Activated B cell treated with CpG ODN at 0.5 μM for 24 hours (primary cell): ENCODE data around the gene MTO1. TPM values are rescaled to one million over a fixed set of nuclear protein-coding genes. Genes with fewer than 3 reads are reported as not detected.
"Not testable (repeated sequence)": the region's sequence is repeated elsewhere in the genome, so short reads cannot be mapped to it uniquely, and the experiment has no call there.

Experiments used
- ATAC-seq: fragments of 200-7000 bp; cut with Tn5 transposase; one replicate; pipeline ENCODE4 v1.10.0; 2021; ENCODE audit warnings: low read depth, mild to moderate bottlenecking, moderate library complexity
- CTCF ChIA-PET: fragments of 350-600 bp; sonication (Branson Sonifier 250); formaldehyde crosslinking; loops from one replicate; lab custom pipeline; 2021; ENCODE audit warnings: antibody characterized with exemption; lab: Charles Lee
- POLR2A ChIA-PET: fragments of 350-600 bp; sonication (Branson Sonifier 250); formaldehyde crosslinking; loops from one replicate; lab custom pipeline; 2021; ENCODE audit warnings: antibody characterized with exemption; lab: Charles Lee
- DNase-seq: peaks from one replicate; pipeline ENCODE4 v3.0.0; 2022
- H3K27ac Mint-ChIP-seq: one replicate; pipeline ENCODE4 v1.8.0; 2020; ENCODE audit warnings: mixed read lengths
- H3K27me3 Mint-ChIP-seq: one replicate; pipeline ENCODE4 v1.8.0; 2021; ENCODE audit warnings: mixed read lengths
- H3K36me3 Mint-ChIP-seq: one replicate; pipeline ENCODE4 v1.8.0; 2021; ENCODE audit warnings: low read depth, mixed read lengths
- H3K4me1 Mint-ChIP-seq: one replicate; pipeline ENCODE4 v1.8.0; 2021; ENCODE audit warnings: mixed read lengths
- H3K4me3 Mint-ChIP-seq: one replicate; pipeline ENCODE4 v1.8.0; 2020; ENCODE audit warnings: mild to moderate bottlenecking, mixed read lengths
- H3K9me3 Mint-ChIP-seq: one replicate; pipeline ENCODE4 v1.8.0; 2020; ENCODE audit warnings: mixed read lengths
- intact Hi-C: fragments of 100-400 bp; cut with micrococcal nuclease; formaldehyde crosslinking; loops from one replicate; pipeline ENCODE4 v1.15.1; 2024
- total RNA-seq: library from RNA; stranded (reverse); gene quantifications from 2 replicates; pipeline ENCODE4 v1.2.3, GENCODE V29; 2022
- TF ChIP-seq, protein P1 (sequence below): fragments of 200-600 bp; IDR thresholded peaks from one replicate; pipeline ENCODE4 v1.8.0; 2022; ENCODE audit warnings: antibody characterized with exemption, mild to moderate bottlenecking

Gene MTO1
- total RNA-seq, 1 donor from 2014 or later: 58.5 TPM

DNA sequence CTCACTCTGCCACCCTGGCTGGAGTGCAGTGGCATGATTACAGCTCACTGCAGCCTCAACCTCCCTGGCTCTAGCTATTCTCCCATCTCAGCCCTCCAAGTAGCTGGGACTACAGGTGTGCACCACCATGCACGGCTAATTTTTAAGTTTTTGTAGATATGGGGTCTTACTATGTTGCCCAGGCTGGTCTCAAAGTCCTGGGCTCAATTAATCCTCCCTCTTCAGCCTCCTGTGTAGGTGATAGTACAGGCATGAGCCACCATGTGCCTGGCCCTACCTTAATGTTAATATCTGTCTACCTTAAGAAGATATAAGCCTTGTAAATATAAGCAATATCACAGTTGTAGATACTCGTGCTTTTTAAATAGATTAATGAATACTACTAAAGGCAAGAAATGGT is 42.6 kb downstream of the MTO1 start:
- peaks cover 58% of the 10 kb centered on the region for H3K36me3 Mint-ChIP-seq
- TF ChIP-seq, protein P1, sequence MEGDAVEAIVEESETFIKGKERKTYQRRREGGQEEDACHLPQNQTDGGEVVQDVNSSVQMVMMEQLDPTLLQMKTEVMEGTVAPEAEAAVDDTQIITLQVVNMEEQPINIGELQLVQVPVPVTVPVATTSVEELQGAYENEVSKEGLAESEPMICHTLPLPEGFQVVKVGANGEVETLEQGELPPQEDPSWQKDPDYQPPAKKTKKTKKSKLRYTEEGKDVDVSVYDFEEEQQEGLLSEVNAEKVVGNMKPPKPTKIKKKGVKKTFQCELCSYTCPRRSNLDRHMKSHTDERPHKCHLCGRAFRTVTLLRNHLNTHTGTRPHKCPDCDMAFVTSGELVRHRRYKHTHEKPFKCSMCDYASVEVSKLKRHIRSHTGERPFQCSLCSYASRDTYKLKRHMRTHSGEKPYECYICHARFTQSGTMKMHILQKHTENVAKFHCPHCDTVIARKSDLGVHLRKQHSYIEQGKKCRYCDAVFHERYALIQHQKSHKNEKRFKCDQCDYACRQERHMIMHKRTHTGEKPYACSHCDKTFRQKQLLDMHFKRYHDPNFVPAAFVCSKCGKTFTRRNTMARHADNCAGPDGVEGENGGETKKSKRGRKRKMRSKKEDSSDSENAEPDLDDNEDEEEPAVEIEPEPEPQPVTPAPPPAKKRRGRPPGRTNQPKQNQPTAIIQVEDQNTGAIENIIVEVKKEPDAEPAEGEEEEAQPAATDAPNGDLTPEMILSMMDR: no peak
- H3K4me1 Mint-ChIP-seq: peaks cover 4% of the 10 kb centered on the region
- DNase-seq: no peak
- no peaks in the 10 kb centered on the region for H3K27me3 Mint-ChIP-seq
- ChIA-PET CTCF (no interaction called here), POLR2A (interaction anchor here (1.0 to 3.2 kb wide), 2 partner anchors 9 to 16 kb away, joined by 3 to 18 read pairs; no protein-coding TSS in a partner anchor)
- no peak for ATAC-seq
- no peak overlapping the region for H3K4me3 Mint-ChIP-seq
- intact Hi-C loops: no loop called here
- H3K27ac Mint-ChIP-seq: no peak overlapping the region
- H3K9me3 Mint-ChIP-seq: no peaks in the 10 kb centered on the region

DNA sequence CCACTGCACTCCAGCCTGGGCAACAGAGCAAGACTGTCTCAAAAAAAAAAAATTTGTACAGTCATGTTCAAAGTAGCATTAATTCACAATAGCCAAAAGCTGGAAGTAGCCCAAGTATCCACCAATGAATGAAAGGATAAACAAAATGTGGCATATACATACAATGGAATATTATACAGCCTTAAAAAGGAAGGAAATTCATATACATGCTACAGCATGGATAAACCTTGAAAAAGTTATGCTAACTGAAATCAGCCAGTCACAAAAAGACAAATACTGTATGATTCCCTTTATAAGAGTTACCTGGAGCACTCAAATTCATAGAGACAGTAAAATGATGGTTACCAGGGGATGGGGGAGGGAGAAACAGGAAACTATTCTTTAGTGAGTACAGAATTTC is 43.6 kb downstream of the MTO1 start:
- Mint-ChIP-seq H3K36me3 (peaks cover 54% of the 10 kb centered on the region), H3K4me1 (peaks cover 6% of the 10 kb centered on the region), H3K27me3 (no peaks in the 10 kb centered on the region), H3K4me3 (no peak overlapping the region), H3K27ac (no peak overlapping the region), H3K9me3 (no peaks in the 10 kb centered on the region)
- POLR2A ChIA-PET: interaction anchor here (3.2 kb wide), 1 partner anchor 8 kb away, joined by 18 read pairs; no protein-coding TSS in a partner anchor
- TF ChIP-seq, protein P1: no peak
- ATAC-seq: no peak
- intact Hi-C loops: no loop called here
- CTCF ChIA-PET: no interaction called here
- DNase-seq: no peak

DNA sequence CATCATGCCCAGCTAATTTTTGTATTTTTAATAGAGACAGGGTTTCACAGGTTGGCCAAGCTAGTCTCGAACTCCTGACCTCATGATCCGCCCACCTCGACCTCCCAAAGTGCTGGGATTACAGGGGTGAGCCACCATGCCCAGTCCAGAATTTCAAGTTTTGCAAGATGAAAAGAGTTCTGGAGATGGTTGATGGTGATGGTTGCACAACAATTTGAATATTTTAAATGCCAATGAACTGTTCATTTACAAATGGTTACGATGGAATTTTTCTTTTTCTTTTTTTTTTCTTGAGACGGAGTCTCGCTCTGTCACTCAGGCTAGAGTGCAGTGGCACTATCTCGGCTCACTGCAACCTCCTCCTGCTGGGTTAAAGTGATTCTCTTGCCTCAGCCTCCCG is 44.2 kb downstream of the MTO1 start:
- DNase-seq, H3K4me3 Mint-ChIP-seq, ATAC-seq, H3K9me3 Mint-ChIP-seq, H3K27me3 Mint-ChIP-seq, H3K4me1 Mint-ChIP-seq, H3K27ac Mint-ChIP-seq, CTCF ChIA-PET, intact Hi-C loops: not testable (repeated sequence)
- POLR2A ChIA-PET: interaction anchor here (3.2 kb wide), 1 partner anchor 8 kb away, joined by 18 read pairs; no protein-coding TSS in a partner anchor
- peaks cover 50% of the 10 kb centered on the region for H3K36me3 Mint-ChIP-seq

DNA sequence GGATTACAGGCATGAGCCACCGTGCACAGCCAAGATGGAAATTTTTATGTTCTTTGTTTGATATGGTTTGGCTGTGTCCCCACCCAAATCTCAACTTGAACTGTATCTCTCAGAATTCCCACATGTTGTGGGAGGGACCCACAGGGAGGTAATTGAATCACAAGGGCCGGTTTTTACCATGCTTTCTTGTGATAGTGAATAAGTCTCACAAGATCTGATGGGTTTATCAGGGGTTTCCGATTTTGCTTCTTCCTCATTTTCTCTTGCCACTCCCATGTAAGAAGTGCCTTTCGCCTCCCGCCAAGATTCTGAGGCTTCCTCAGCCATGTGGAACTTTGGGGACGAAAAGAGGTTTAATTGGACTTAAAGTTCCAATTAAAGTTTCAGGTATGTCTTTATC is 44.7 kb downstream of the MTO1 start:
- Mint-ChIP-seq H3K36me3 (peaks cover 44% of the 10 kb centered on the region), H3K27ac (peak overlapping the region; percentile 41)

DNA sequence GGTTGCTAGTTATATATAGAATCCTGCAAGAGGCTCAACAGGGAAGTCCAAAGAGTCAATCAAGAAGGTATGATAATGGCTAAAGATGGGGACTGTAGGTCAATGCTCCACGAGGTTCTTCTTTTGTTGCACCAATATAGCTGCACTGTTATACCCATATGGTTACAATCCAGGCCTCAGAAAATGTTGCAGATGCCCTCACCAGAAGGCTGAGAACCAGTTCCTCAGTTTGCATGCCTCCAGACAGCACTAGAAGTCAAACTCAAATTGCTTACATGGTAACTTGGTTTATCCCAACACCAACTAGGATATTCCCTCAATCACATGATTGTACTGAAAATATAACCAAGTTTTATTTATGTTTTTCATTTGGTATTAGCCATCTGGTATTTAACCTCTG is 47.2 kb downstream of the MTO1 start:
- ATAC-seq (no peak), DNase-seq (no peak)
- no peak overlapping the region for H3K27ac Mint-ChIP-seq
- TF ChIP-seq, protein P1: no peak
- CTCF ChIA-PET: interaction anchor here (0.7 kb wide), 1 partner anchor 122 kb away, joined by 3 read pairs; no protein-coding TSS in a partner anchor
- H3K36me3 Mint-ChIP-seq: peaks cover 34% of the 10 kb centered on the region
- H3K4me3 Mint-ChIP-seq: no peak overlapping the region
- H3K27me3 Mint-ChIP-seq: no peaks in the 10 kb centered on the region
- H3K9me3 Mint-ChIP-seq: no peaks in the 10 kb centered on the region
- POLR2A ChIA-PET: interaction anchor here (0.6 to 7.6 kb wide), 5 partner anchors 11 to 57 kb away, joined by 3 to 91 read pairs (median 3); partner anchors contain the start of genes EEF1A1 and MTO1
- H3K4me1 Mint-ChIP-seq: peaks cover 21% of the 10 kb centered on the region
- intact Hi-C loops: no loop called here

More for the DNA sequence above, 44.7 kb downstream of the MTO1 start:
- CTCF ChIA-PET: no interaction called here
- Mint-ChIP-seq H3K9me3 (no peaks in the 10 kb centered on the region), H3K4me1 (peaks cover 13% of the 10 kb centered on the region), H3K27me3 (no peaks in the 10 kb centered on the region), H3K4me3 (no peak overlapping the region)
- intact Hi-C loops: no loop called here
- POLR2A ChIA-PET: no interaction called here
- no peak for ATAC-seq
- DNase-seq: no peak
- TF ChIP-seq, protein P1: no peak
